ENCODE data around the gene AACS. TPM values are rescaled to one million over a fixed set of nuclear protein-coding genes. Genes with fewer than 3 reads are reported as not detected.
"Not testable (repeated sequence)": the region's sequence is repeated elsewhere in the genome, so short reads cannot be mapped to it uniquely, and the experiment has no call there.

The AACS gene
- total and polyA plus RNA-seq, 4 donors: 3.4 to 13.6 (median 7.3) TPM

- Histone ChIP-seq H3K36me3 (ENCODE audit: control insufficient read depth in 4 of 4, insufficient read depth in 3 of 4, low read depth in 1 of 4, low read length in 3 of 4) (no peaks in the 10 kb centered on the region), H3K27me3 (ENCODE audit: control insufficient read depth in 4 of 4, insufficient read depth in 4 of 4, low read length in 3 of 4) (no peaks in the 10 kb centered on the region), H3K9me3 (ENCODE audit: control insufficient read depth in 4 of 4, low read length in 3 of 4) (no peaks in the 10 kb centered on the region), H3K4me3 (ENCODE audit: low read depth in 1 of 3, low read length in 3 of 3) (no peak overlapping the region), H3K27ac (ENCODE audit: low read depth in 1 of 2, low read length in 2 of 2) (no peak overlapping the region), H3K4me1 (ENCODE audit: control insufficient read depth in 4 of 4, insufficient read depth in 4 of 4, low read length in 3 of 4) (peaks cover 3 to 13% (median 9%) of the 10 kb centered on the region in 4 donors), H3K9ac (ENCODE audit: low read depth in 1 of 2, low read length in 2 of 2) (no peak overlapping the region)
- WGBS: 94% methylated on average over 3 of the region's 3 CpGs
- TF ChIP-seq, protein P1, sequence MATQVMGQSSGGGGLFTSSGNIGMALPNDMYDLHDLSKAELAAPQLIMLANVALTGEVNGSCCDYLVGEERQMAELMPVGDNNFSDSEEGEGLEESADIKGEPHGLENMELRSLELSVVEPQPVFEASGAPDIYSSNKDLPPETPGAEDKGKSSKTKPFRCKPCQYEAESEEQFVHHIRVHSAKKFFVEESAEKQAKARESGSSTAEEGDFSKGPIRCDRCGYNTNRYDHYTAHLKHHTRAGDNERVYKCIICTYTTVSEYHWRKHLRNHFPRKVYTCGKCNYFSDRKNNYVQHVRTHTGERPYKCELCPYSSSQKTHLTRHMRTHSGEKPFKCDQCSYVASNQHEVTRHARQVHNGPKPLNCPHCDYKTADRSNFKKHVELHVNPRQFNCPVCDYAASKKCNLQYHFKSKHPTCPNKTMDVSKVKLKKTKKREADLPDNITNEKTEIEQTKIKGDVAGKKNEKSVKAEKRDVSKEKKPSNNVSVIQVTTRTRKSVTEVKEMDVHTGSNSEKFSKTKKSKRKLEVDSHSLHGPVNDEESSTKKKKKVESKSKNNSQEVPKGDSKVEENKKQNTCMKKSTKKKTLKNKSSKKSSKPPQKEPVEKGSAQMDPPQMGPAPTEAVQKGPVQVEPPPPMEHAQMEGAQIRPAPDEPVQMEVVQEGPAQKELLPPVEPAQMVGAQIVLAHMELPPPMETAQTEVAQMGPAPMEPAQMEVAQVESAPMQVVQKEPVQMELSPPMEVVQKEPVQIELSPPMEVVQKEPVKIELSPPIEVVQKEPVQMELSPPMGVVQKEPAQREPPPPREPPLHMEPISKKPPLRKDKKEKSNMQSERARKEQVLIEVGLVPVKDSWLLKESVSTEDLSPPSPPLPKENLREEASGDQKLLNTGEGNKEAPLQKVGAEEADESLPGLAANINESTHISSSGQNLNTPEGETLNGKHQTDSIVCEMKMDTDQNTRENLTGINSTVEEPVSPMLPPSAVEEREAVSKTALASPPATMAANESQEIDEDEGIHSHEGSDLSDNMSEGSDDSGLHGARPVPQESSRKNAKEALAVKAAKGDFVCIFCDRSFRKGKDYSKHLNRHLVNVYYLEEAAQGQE (IDR thresholded peaks at IDR 0.05): no peak
- TF ChIP-seq, protein P2, sequence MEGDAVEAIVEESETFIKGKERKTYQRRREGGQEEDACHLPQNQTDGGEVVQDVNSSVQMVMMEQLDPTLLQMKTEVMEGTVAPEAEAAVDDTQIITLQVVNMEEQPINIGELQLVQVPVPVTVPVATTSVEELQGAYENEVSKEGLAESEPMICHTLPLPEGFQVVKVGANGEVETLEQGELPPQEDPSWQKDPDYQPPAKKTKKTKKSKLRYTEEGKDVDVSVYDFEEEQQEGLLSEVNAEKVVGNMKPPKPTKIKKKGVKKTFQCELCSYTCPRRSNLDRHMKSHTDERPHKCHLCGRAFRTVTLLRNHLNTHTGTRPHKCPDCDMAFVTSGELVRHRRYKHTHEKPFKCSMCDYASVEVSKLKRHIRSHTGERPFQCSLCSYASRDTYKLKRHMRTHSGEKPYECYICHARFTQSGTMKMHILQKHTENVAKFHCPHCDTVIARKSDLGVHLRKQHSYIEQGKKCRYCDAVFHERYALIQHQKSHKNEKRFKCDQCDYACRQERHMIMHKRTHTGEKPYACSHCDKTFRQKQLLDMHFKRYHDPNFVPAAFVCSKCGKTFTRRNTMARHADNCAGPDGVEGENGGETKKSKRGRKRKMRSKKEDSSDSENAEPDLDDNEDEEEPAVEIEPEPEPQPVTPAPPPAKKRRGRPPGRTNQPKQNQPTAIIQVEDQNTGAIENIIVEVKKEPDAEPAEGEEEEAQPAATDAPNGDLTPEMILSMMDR (IDR thresholded peaks at IDR 0.05; ENCODE audit: low read depth, low read length, missing input control): no peak
- TF ChIP-seq ZBTB33 (IDR thresholded peaks at IDR 0.05): no peak
- TF ChIP-seq TAF1 (conservative IDR thresholded peaks at IDR 0.05): no peak
- TF ChIP-seq HNF4G (IDR thresholded peaks at IDR 0.05): no peak
- TF ChIP-seq FOXA2 (IDR thresholded peaks at IDR 0.05): no peak
- TF ChIP-seq RAD21 (IDR thresholded peaks at IDR 0.05): no peak
- no peak for TF ChIP-seq FOXA1 (IDR thresholded peaks at IDR 0.05)
- TF ChIP-seq EGR1 (IDR thresholded peaks at IDR 0.05; ENCODE audit: low read depth in 2 of 2): no peak
- no peak for TF ChIP-seq SP1 (IDR thresholded peaks at IDR 0.05)
- TF ChIP-seq, protein P3, sequence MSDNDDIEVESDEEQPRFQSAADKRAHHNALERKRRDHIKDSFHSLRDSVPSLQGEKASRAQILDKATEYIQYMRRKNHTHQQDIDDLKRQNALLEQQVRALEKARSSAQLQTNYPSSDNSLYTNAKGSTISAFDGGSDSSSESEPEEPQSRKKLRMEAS (IDR thresholded peaks at IDR 0.05): no peak
- TF ChIP-seq GABPA (IDR thresholded peaks at IDR 0.05 in 1 of 2, conservative IDR thresholded peaks at IDR 0.05 in 1 of 2): no peak
- no peak for TF ChIP-seq ATF3 (IDR thresholded peaks at IDR 0.05)
- no peak for TF ChIP-seq JUND (IDR thresholded peaks at IDR 0.05)
- no peak for TF ChIP-seq YY1 (IDR thresholded peaks at IDR 0.05)
- TF ChIP-seq RXRA (IDR thresholded peaks at IDR 0.05): no peak
- DNase-seq (ENCODE audit: low spot score): no peak
These were observed 4.0 kb upstream of the AACS start for GRCh38 chr12:125061229-125061628.

DNA sequence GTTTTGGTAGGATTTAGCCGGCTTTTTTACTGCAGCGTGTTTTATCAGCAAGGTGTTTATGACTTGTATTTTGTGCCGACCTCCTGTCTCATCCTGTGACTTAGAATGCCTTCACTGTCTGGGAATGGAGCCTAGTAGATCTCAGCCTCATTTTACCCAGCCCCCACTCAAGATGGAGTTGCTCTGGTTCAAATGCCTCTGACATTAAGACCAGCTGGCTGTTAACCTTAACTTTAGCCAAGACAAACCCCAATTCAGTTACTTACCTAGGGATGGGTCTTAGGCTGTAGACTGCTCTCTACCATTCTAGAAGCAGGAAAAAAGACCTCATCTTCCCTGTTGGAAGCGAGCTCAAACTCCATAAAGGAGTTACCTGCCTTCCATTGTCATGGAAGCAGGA is 1.7 kb upstream of the AACS start:
- not testable (repeated sequence) for DNase-seq (ENCODE audit: low spot score); H3K27ac ChIP-seq (ENCODE audit: low read depth in 1 of 2, low read length in 2 of 2); H3K27me3 ChIP-seq (ENCODE audit: control insufficient read depth in 4 of 4, insufficient read depth in 4 of 4, low read length in 3 of 4); H3K9ac ChIP-seq (ENCODE audit: low read depth in 1 of 2, low read length in 2 of 2); H3K9me3 ChIP-seq (ENCODE audit: control insufficient read depth in 4 of 4, low read length in 3 of 4); H3K36me3 ChIP-seq (ENCODE audit: control insufficient read depth in 4 of 4, insufficient read depth in 3 of 4, low read depth in 1 of 4, low read length in 3 of 4); H3K4me3 ChIP-seq (ENCODE audit: low read depth in 1 of 3, low read length in 3 of 3)
- H3K4me1 ChIP-seq (ENCODE audit: control insufficient read depth in 4 of 4, insufficient read depth in 4 of 4, low read length in 3 of 4): peaks cover 3 to 13% (median 9%) of the 10 kb centered on the region in 4 donors
- 92% methylated on average over 4 of the region's 4 CpGs for WGBS
